Parathyroid adenoma (tissue), 2 donors: ENCODE measurements around the gene RSPRY1.

Experiments used
- H2AFZ ChIP-seq: fragments of 300-600 bp; sonication (generic); one replicate; pipeline ENCODE4 v1.7.0; 2017; ENCODE audit warnings: antibody characterized with exemption, mild to moderate bottlenecking
- H3K27ac ChIP-seq: fragments of 300-600 bp; sonication (generic); one replicate; pipeline ENCODE4 v1.7.0; 2017
- H3K27me3 ChIP-seq: fragments of 300-600 bp; sonication (generic); one replicate; pipeline ENCODE4 v1.7.0; 2017; ENCODE audit warnings: low read length; ENCODE audit not compliant: control insufficient read depth, insufficient read depth
- H3K36me3 ChIP-seq: fragments of 300-600 bp; sonication (generic); one replicate; pipeline ENCODE4 v1.7.0; 2017; ENCODE audit warnings: low read length; ENCODE audit not compliant: control insufficient read depth, insufficient read depth
- H3K4me1 ChIP-seq: fragments of 300-600 bp; sonication (generic); one replicate; pipeline ENCODE4 v1.7.0; 2017; ENCODE audit warnings: control low read depth
- H3K4me2 ChIP-seq: fragments of 300-600 bp; sonication (generic); one replicate; pipeline ENCODE4 v1.7.0; 2017; ENCODE audit warnings: low read length
- H3K4me3 ChIP-seq: fragments of 300-600 bp; sonication (generic); one replicate; pipeline ENCODE4 v1.7.0; 2017; ENCODE audit warnings: low read depth, low read length
- H3K79me2 ChIP-seq: fragments of 300-600 bp; sonication (generic); one replicate; pipeline ENCODE4 v1.7.0; 2017; ENCODE audit warnings: control low read depth
- H3K9ac ChIP-seq: fragments of 300-600 bp; sonication (generic); one replicate; pipeline ENCODE4 v1.7.0; 2017; ENCODE audit warnings: mild to moderate bottlenecking
- H3K9me3 ChIP-seq: fragments of 300-600 bp; sonication (generic); one replicate; pipeline ENCODE4 v1.7.0; 2017; ENCODE audit warnings: low read length; ENCODE audit not compliant: control insufficient read depth
- CTCF ChIP-seq: fragments of 300-600 bp; sonication (generic); IDR thresholded peaks from one replicate; pipeline ENCODE4 v1.7.0; 2017; ENCODE audit warnings: antibody characterized with exemption, mild to moderate bottlenecking
- donor health status: primary hyperparathyroidism.

Gene RSPRY1

GRCh38 chr16:57185945-57186871 is at the start of gene RSPRY1, which contains the start of gene PSME3IP1:
RSPRY1 (plus strand) TSS chr16:57186329; CDS start chr16:57204659, 18,330 bp downstream.
PSME3IP1 (minus strand) TSS chr16:57186039; CDS start chr16:57173854, 12,185 bp downstream.
- H3K27ac ChIP-seq, result peak within 1 kb of the TSS; percentile 88
- peak within 1 kb of the TSS; percentile 87 for H3K9ac ChIP-seq
- H3K9me3 ChIP-seq, result no peaks in the 10 kb centered on the region
- H3K79me2 ChIP-seq, result peaks cover 63% of the 10 kb centered on the region
- TF ChIP-seq CTCF, result no peak
- H3K36me3 ChIP-seq, result no peaks in the 10 kb centered on the region
- H2AFZ ChIP-seq, result peak within 1 kb of the TSS; percentile 95
- H3K4me2 ChIP-seq, result peak within 1 kb of the TSS; percentile 90
- H3K4me1 ChIP-seq, result peaks cover 10% of the 10 kb centered on the region
- H3K27me3 ChIP-seq, result no peaks in the 10 kb centered on the region
- H3K4me3 ChIP-seq, result peak within 1 kb of the TSS; percentile 86

DNA sequence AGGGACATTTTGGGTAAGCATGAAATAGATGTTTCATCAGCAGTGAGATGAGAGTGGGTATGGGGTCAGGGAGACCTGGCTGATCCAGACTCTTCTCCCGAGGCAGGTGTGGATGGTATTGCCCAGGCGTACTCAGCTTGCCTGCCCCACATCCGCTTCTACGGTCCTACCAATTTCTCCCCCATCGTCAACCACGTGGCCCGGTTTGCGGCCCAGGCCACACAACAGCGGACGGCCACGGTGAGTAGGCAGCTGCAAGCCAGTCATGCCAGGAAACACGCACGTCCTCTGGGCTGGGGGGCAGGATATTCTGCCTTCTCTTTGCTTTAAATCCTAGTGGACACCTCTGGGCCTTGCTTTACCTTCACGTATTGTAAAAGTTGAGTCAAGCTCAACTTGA is 49.1 kb upstream of the RSPRY1 start:
- TF ChIP-seq CTCF, result no peak
- H3K27me3 ChIP-seq, result no peaks in the 10 kb centered on the region
- no peak overlapping the region for H2AFZ ChIP-seq
- H3K4me1 ChIP-seq, result no peaks in the 10 kb centered on the region
- H3K36me3 ChIP-seq, result no peaks in the 10 kb centered on the region
- no peak overlapping the region for H3K9ac ChIP-seq
- no peaks in the 10 kb centered on the region for H3K79me2 ChIP-seq
- no peak overlapping the region for H3K4me2 ChIP-seq
- H3K4me3 ChIP-seq, result no peak overlapping the region
- no peaks in the 10 kb centered on the region for H3K9me3 ChIP-seq
- no peak overlapping the region for H3K27ac ChIP-seq

GRCh38 chr16:57137566-57138273 is 48.4 kb upstream of the RSPRY1 start:
- Histone ChIP-seq H2AFZ (no peak overlapping the region), H3K4me1 (no peaks in the 10 kb centered on the region), H3K4me3 (no peak overlapping the region), H3K79me2 (no peaks in the 10 kb centered on the region), H3K36me3 (no peaks in the 10 kb centered on the region), H3K27me3 (no peaks in the 10 kb centered on the region), H3K9ac (no peak overlapping the region), H3K4me2 (no peak overlapping the region), H3K9me3 (no peaks in the 10 kb centered on the region), H3K27ac (no peak overlapping the region)
- no peak for TF ChIP-seq CTCF

GRCh38 chr16:57138281-57138935 is 47.7 kb upstream of the RSPRY1 start:
- H3K4me2 ChIP-seq, result no peak overlapping the region
- no peak overlapping the region for H2AFZ ChIP-seq
- H3K4me3 ChIP-seq, result no peak overlapping the region
- no peak overlapping the region for H3K9ac ChIP-seq
- no peak overlapping the region for H3K27ac ChIP-seq
- no peaks in the 10 kb centered on the region for H3K4me1 ChIP-seq
- no peaks in the 10 kb centered on the region for H3K36me3 ChIP-seq
- no peaks in the 10 kb centered on the region for H3K27me3 ChIP-seq
- no peaks in the 10 kb centered on the region for H3K79me2 ChIP-seq
- no peak for TF ChIP-seq CTCF
- H3K9me3 ChIP-seq, result no peaks in the 10 kb centered on the region
